ENCODE results near the gene LRFN2.

DNA sequence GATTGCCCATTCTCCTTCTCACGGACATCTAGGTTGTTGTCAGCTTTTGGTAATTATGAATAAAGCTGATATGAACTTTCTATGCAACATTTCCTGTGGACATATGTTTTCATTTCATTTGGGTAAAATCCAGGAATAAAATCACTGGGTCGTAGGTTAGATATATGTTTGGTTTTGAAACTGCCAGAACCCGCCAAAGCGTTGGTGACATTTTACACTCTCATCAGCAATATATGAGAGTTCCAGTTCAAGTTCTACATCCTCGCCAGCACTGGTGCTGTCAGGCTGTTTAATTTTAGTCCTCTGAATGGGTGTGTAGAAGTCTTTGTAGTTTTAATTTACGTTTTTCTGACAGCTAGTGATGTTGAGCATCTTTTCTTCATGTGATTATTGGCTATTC, 27.5 kb upstream of the LRFN2 start:
- TF ChIP-seq EZH2 (IDR thresholded peaks at IDR 0.05; ENCODE audit: borderline replicate concordance, low read depth, low read length, poor library complexity, severe bottlenecking) = no peak
- TF ChIP-seq, protein P1, sequence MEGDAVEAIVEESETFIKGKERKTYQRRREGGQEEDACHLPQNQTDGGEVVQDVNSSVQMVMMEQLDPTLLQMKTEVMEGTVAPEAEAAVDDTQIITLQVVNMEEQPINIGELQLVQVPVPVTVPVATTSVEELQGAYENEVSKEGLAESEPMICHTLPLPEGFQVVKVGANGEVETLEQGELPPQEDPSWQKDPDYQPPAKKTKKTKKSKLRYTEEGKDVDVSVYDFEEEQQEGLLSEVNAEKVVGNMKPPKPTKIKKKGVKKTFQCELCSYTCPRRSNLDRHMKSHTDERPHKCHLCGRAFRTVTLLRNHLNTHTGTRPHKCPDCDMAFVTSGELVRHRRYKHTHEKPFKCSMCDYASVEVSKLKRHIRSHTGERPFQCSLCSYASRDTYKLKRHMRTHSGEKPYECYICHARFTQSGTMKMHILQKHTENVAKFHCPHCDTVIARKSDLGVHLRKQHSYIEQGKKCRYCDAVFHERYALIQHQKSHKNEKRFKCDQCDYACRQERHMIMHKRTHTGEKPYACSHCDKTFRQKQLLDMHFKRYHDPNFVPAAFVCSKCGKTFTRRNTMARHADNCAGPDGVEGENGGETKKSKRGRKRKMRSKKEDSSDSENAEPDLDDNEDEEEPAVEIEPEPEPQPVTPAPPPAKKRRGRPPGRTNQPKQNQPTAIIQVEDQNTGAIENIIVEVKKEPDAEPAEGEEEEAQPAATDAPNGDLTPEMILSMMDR (conservative IDR thresholded peaks at IDR 0.05; ENCODE audit: low read depth, low read length) = no peak
